HEK293 (cell line): ENCODE results near the gene EFCAB8.

ENCODE experiments used
- KLF16 ChIP-seq: fragments of 450-650 bp; formaldehyde crosslinking; IDR thresholded peaks from 2 replicates; pipeline ENCODE4 v1.5.1; 2017; ENCODE audit warnings: missing biosample characterization, missing genetic modification characterization
- SETDB1 ChIP-seq: IDR thresholded peaks from one replicate; pipeline ENCODE4 v1.6.1; 2017; ENCODE audit warnings: mild to moderate bottlenecking, low read length, moderate library complexity, mixed read lengths; ENCODE audit not compliant: insufficient read length
- ZNF660 ChIP-seq: fragments of 450-650 bp; IDR thresholded peaks from 2 replicates; pipeline ENCODE4 v1.5.1; 2018; ENCODE audit warnings: missing biosample characterization, mild to moderate bottlenecking, missing genetic modification characterization
- ZNF664 ChIP-seq: fragments of 450-650 bp; formaldehyde crosslinking; IDR thresholded peaks from 2 replicates; pipeline ENCODE4 v1.5.1; 2016; ENCODE audit warnings: missing biosample characterization, missing genetic modification characterization
- ZSCAN30 ChIP-seq: fragments of 450-650 bp; IDR thresholded peaks from 2 replicates; pipeline ENCODE4 v1.5.1; 2018; ENCODE audit warnings: missing biosample characterization, mild to moderate bottlenecking, missing genetic modification characterization, moderate library complexity
- TF ChIP-seq, protein P1 (sequence below): fragments of 450-650 bp; formaldehyde crosslinking; IDR thresholded peaks from 2 replicates; pipeline ENCODE4 v1.5.1; 2017; ENCODE audit warnings: missing biosample characterization, missing genetic modification characterization
- TF ChIP-seq, protein P2 (sequence below): fragments of 450-650 bp; formaldehyde crosslinking; IDR thresholded peaks from 2 replicates; pipeline ENCODE4 v1.5.1; 2016; ENCODE audit warnings: missing biosample characterization, missing genetic modification characterization
- TF ChIP-seq, protein P3 (sequence below): IDR thresholded peaks from 2 replicates; pipeline ENCODE4 v1.6.1; 2011; ENCODE audit warnings: mild to moderate bottlenecking, low read depth, low read length, borderline replicate concordance
- TF ChIP-seq, protein P4 (sequence below): fragments of 450-650 bp; formaldehyde crosslinking; IDR thresholded peaks from 2 replicates; pipeline ENCODE4 v1.5.1; 2016; ENCODE audit warnings: missing biosample characterization, missing genetic modification characterization, low read depth

DNA sequence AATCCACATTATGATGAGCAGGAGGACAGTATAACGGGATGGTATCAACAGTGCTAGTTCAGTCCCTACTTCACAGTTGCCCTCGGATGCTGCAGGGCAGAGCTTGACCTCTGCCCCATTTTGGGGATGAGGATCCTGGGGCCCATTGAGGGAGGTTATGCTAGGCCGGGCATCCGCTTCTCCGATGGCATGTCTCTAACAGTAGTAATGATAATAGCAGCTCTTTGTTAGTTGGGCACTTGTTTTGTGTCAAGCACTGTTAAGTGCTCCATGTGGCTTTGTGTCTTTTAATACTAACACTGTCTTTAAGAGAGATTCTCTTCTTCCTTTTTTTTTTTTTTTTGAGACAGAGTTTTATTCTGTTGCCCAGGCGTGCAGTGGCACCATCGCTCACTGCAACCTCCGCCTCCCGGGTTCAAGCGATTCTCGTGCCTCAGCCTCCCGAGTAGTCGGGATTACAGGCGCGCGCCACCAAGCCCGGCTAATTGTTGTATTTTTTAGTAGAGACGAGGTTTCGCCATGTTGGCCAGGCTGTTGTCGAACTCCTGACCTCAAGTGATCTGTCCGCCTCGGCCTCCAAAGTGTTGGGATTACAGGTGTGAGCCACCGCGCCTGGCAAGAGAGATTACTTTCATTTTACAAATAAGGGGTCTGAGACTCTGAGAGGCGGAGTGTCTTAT lies 37.9 kb upstream of the EFCAB8 start:
- TF ChIP-seq ZNF664 (tag by site-specific recombination) (no peak), SETDB1 (no peak), ZSCAN30 (tag by site-specific recombination) (no peak), ZNF660 (tag by site-specific recombination) (no peak), KLF16 (no peak)
- TF ChIP-seq, protein P1, sequence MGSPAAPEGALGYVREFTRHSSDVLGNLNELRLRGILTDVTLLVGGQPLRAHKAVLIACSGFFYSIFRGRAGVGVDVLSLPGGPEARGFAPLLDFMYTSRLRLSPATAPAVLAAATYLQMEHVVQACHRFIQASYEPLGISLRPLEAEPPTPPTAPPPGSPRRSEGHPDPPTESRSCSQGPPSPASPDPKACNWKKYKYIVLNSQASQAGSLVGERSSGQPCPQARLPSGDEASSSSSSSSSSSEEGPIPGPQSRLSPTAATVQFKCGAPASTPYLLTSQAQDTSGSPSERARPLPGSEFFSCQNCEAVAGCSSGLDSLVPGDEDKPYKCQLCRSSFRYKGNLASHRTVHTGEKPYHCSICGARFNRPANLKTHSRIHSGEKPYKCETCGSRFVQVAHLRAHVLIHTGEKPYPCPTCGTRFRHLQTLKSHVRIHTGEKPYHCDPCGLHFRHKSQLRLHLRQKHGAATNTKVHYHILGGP (tag by site-specific recombination) = no peak
- TF ChIP-seq, protein P2, sequence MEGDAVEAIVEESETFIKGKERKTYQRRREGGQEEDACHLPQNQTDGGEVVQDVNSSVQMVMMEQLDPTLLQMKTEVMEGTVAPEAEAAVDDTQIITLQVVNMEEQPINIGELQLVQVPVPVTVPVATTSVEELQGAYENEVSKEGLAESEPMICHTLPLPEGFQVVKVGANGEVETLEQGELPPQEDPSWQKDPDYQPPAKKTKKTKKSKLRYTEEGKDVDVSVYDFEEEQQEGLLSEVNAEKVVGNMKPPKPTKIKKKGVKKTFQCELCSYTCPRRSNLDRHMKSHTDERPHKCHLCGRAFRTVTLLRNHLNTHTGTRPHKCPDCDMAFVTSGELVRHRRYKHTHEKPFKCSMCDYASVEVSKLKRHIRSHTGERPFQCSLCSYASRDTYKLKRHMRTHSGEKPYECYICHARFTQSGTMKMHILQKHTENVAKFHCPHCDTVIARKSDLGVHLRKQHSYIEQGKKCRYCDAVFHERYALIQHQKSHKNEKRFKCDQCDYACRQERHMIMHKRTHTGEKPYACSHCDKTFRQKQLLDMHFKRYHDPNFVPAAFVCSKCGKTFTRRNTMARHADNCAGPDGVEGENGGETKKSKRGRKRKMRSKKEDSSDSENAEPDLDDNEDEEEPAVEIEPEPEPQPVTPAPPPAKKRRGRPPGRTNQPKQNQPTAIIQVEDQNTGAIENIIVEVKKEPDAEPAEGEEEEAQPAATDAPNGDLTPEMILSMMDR (tag by site-specific recombination) = no peak
- TF ChIP-seq, protein P3, sequence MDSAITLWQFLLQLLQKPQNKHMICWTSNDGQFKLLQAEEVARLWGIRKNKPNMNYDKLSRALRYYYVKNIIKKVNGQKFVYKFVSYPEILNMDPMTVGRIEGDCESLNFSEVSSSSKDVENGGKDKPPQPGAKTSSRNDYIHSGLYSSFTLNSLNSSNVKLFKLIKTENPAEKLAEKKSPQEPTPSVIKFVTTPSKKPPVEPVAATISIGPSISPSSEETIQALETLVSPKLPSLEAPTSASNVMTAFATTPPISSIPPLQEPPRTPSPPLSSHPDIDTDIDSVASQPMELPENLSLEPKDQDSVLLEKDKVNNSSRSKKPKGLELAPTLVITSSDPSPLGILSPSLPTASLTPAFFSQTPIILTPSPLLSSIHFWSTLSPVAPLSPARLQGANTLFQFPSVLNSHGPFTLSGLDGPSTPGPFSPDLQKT = no peak
- TF ChIP-seq, protein P4, sequence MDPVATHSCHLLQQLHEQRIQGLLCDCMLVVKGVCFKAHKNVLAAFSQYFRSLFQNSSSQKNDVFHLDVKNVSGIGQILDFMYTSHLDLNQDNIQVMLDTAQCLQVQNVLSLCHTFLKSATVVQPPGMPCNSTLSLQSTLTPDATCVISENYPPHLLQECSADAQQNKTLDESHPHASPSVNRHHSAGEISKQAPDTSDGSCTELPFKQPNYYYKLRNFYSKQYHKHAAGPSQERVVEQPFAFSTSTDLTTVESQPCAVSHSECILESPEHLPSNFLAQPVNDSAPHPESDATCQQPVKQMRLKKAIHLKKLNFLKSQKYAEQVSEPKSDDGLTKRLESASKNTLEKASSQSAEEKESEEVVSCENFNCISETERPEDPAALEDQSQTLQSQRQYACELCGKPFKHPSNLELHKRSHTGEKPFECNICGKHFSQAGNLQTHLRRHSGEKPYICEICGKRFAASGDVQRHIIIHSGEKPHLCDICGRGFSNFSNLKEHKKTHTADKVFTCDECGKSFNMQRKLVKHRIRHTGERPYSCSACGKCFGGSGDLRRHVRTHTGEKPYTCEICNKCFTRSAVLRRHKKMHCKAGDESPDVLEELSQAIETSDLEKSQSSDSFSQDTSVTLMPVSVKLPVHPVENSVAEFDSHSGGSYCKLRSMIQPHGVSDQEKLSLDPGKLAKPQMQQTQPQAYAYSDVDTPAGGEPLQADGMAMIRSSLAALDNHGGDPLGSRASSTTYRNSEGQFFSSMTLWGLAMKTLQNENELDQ = no peak
